Stomach (tissue), 9 donors: Measurements from ENCODE around the gene HMGCR. TPM values are rescaled to one million over a fixed set of nuclear protein-coding genes. Genes with fewer than 3 reads are reported as not detected.

ENCODE experiments used
- DNase-seq, 2 donors: peaks; one replicate each; pipeline versions ENCODE4 v3.0.0 to v3.0.0-alpha.2; 2013 to 2019
- H3K27ac ChIP-seq, 5 donors: fragments of 200-600 bp in 4 of 5; sonication (generic) in 4 of 5; one replicate each; pipeline ENCODE4 v1.5.1; 2013 to 2019; ENCODE audit warnings: mild to moderate bottlenecking in 1 of 5, moderate library complexity in 1 of 5
- H3K27me3 ChIP-seq, 3 donors: fragments of 200-600 bp; sonication (generic); one replicate each; pipeline ENCODE4 v1.5.1; 2017 to 2019; ENCODE audit warnings: mixed run types in 1 of 3
- H3K36me3 ChIP-seq, 4 donors: fragments of 200-600 bp; sonication (generic); 1 replicate in 3 of 4; 2 replicates in 1 of 4; pipeline ENCODE4 v1.5.1; 2016 to 2019
- H3K4me1 ChIP-seq, 4 donors: fragments of 200-600 bp; sonication (generic); one replicate each; pipeline ENCODE4 v1.5.1; 2016 to 2019
- H3K4me3 ChIP-seq, 4 donors: fragments of 200-600 bp; sonication (generic) in 3 of 4; one replicate each; pipeline ENCODE4 v1.5.1; 2016 to 2019; ENCODE audit warnings: mild to moderate bottlenecking in 1 of 4
- H3K9me3 ChIP-seq, 4 donors: fragments of 200-600 bp; sonication (generic); one replicate each; pipeline ENCODE4 v1.5.1; 2016 to 2019
- CTCF ChIP-seq, 7 experiments: fragments of 450-650 bp in 4 of 7; fragments of 200-600 bp in 3 of 7; sonication (generic) in 3 of 7; IDR thresholded peaks; one replicate each; pipeline ENCODE4 v1.5.1; 2016 to 2019; ENCODE audit warnings: antibody characterized with exemption in 7 of 7, control low read depth in 2 of 7, mild to moderate bottlenecking in 1 of 7
- EP300 ChIP-seq: sonication (generic); formaldehyde crosslinking; IDR thresholded peaks from one replicate; pipeline ENCODE4 v1.6.1; 2017; ENCODE audit warnings: antibody characterized with exemption
- POLR2A ChIP-seq, 4 donors: fragments of 450-650 bp; IDR thresholded peaks; one replicate each; pipeline ENCODE4 v1.6.1; 2016; ENCODE audit warnings: antibody characterized with exemption in 4 of 4, control low read depth in 2 of 4, mild to moderate bottlenecking in 1 of 4, moderate library complexity in 1 of 4
- POLR2AphosphoS5 ChIP-seq, 3 donors: sonication (generic); formaldehyde crosslinking; IDR thresholded peaks; one replicate each; pipeline ENCODE4 v1.6.1; 2016; ENCODE audit warnings: antibody characterized with exemption in 3 of 3
- WGBS, 5 donors: extraction: QIAGEN DNeasy Blood & Tissue Kit in 3 of 5; methylation state at CpG; one replicate each; pipeline versions ENCODE4 v1.1.5 to v1.1.7; 2013 to 2018; 5-methylcytosine and 5-hydroxymethylcytosine counted together
- intact Hi-C: fragments of 100-400 bp; cut with DNase I; formaldehyde crosslinking; loops from one replicate; pipeline ENCODE4 v1.15.1; 2023; ENCODE audit warnings: low total_unique reads
- polyA plus RNA-seq, 3 donors: library from polyadenylated mRNA; stranded (reverse); fragments of 200-250 nt; gene quantifications; one replicate each; pipeline ENCODE4 v1.2.3, GENCODE V29; 2013
- total RNA-seq, 5 donors: library from RNA; depleted of rRNA; stranded (reverse); fragments of >200 nt; gene quantifications; one replicate each; pipeline versions ENCODE4 v1.1.0 to v1.2.3, GENCODE V29; 2014 to 2016
- donor health status: healthy with polysubstance abuse.
- donor health status: Bipolar disorder and iron deficiency.
- donor health status: healthy.

Gene HMGCR
- total and polyA plus RNA-seq, 8 donors: 6.0 to 72.5 (median 25.4) TPM

DNA sequence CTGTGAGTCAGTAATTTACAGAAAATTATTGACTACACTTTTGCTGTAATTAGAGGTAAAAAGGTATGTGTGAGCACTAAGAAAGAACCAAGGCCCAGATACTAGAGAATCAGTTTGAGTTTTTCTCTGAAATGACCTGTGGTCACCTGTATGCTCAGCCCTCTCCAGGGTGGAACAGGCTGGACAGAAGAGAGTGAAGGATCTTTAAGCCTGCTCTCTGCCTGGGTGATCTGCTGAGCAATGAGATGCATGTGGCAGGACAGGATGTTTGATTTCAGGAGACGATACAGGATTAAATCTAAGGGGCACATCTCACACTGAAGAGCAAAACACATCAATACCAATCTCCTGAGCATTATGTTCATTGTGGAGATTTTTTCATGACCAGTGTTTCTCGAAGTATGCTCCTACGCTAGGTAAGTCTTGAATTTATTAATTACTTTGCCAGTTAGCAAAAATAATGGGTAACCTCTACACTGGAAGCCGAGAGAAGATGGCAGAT is 25.5 kb downstream of the HMGCR start:
- intact Hi-C loops: no loop called here
- TF ChIP-seq POLR2A (IDR thresholded peaks at IDR 0.05) (no peak), POLR2AphosphoS5 (IDR thresholded peaks at IDR 0.05) (no peak), EP300 (no peak), CTCF (IDR thresholded peaks at IDR 0.05) (no peak)
- H3K36me3 ChIP-seq: peaks cover 20 to 53% (median 40%) of the 10 kb centered on the region in 4 donors
- H3K27ac ChIP-seq: no peak overlapping the region
- WGBS, 5 donors: 85 to 91% (median 87%) methylated on average over 4 of the region's 4 CpGs
- no peaks in the 10 kb centered on the region for H3K9me3 ChIP-seq
- no peak for DNase-seq
- no peak overlapping the region for H3K4me3 ChIP-seq
- H3K4me1 ChIP-seq: peaks cover 0 to 42% (median 18%) of the 10 kb centered on the region in 4 donors
- no peaks in the 10 kb centered on the region for H3K27me3 ChIP-seq

DNA sequence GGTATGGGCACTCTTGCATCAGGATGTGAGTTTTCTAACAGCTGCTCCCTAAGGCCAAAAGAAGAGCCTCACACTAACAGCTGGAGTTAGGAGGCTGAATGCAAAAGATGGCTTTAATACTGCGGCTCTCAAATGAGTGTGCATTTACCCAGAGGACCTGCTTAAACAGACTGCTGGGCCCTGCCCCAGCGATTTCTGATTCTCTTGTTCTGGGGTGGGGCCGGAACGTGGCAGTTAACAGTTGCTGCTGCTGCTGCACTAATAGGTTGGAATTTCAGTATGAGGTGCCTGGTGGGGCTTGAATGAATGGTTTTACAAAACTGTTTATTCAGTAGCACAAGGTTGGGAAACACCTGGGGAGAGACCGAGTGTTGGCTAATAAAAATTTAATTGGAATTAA is 26.1 kb downstream of the HMGCR start:
- Histone ChIP-seq H3K4me1 (peaks cover 0 to 42% (median 18%) of the 10 kb centered on the region in 4 donors), H3K36me3 (peaks cover 20 to 47% (median 34%) of the 10 kb centered on the region in 4 donors)
- 36 to 48% (median 37%) methylated on average over 5 of the region's 5 CpGs for WGBS, 5 donors

DNA sequence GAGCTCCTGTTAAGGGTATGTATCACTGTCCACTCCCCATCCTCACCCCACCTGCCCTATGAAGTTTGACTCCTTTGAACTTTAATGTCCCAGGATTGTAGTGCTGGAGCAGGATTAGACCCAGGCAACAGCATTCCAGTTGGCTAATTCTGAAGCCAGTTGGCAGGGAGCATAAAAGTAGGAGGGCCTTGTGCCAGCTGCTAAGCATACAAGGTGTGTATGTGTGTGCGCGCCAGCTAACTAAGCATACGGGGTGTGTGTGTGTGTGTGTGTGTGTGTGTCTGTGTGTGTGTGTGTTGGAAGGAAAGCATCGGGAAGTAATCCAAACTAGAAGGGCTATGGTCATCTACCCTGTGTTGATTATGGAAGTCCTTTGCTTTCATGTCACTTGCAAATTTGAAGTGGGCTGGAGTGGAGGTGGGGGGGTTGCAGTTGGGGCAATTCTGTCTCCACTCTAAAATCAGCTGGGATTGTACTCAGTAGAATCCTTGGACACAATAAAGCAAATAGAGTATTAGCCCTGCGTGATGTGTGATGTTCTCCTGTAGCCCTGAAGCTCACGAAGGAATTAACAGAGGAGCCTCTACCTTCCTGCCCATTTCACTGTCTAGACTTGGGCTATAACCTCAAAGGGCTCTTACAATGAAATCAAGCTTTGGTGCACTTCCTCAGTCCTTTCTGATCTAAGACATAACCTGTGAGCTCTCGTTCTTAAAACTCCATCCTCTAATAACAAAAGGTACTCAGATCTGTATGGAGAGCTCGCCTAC is 26.9 kb downstream of the HMGCR start:
- Histone ChIP-seq H3K4me1 (peaks cover 0 to 42% (median 18%) of the 10 kb centered on the region in 4 donors), H3K36me3 (peaks cover 14 to 39% (median 26%) of the 10 kb centered on the region in 4 donors), H3K4me3 (no peak overlapping the region), H3K27ac (no peak overlapping the region), H3K9me3 (no peaks in the 10 kb centered on the region), H3K27me3 (no peaks in the 10 kb centered on the region)
- 40 to 52% (median 48%) methylated on average over 8 of the region's 8 CpGs for WGBS, 5 donors
- TF ChIP-seq EP300 (no peak), POLR2AphosphoS5 (IDR thresholded peaks at IDR 0.05) (peak in 1 of 3 donors; percentile 36)
- intact Hi-C loops: no loop called here
- DNase-seq: peak; percentile 67 to 84

More for the DNA sequence above, 26.1 kb downstream of the HMGCR start:
- Histone ChIP-seq H3K4me3 (no peak overlapping the region), H3K9me3 (no peaks in the 10 kb centered on the region), H3K27me3 (no peaks in the 10 kb centered on the region), H3K27ac (no peak overlapping the region)
- TF ChIP-seq CTCF (IDR thresholded peaks at IDR 0.05) (no peak), POLR2A (IDR thresholded peaks at IDR 0.05) (no peak), EP300 (no peak), POLR2AphosphoS5 (IDR thresholded peaks at IDR 0.05) (no peak)
- intact Hi-C loops: no loop called here
- DNase-seq: peak in 1 of 2 donors; percentile 21

DNA sequence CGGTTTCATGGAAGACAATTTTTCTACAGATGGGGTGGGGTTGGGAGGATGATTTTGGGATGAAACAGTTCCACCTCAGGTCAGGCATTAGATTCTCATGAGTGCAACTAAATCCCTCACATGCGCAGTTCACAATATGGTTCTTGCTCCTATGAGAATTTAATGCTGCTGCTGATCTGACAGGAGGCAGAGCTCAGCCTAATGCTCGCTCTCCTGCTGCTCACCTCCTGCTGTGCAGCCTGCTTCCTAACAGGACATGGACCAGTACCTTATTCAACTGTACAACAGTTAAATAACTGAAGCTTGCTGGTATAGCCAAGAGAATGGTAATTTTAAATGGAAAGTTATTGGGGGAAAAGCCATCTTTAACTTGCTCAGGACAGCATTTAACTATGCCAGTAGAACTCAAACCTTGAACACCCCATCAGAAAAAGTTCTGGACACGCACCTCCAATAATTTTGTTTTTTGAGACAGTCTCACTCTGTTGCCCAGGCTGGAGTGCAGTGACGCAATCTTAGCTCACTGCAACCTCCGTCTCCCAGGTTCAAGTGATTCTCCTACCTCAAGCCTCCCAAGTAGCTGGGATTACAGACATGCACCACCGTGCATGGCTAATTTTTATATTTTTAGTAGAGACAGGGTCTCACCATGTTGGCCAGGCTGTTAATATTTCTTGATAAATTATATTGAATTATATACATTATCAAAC is 27.7 kb downstream of the HMGCR start:
- intact Hi-C loops: no loop called here
- H3K4me1 ChIP-seq: peaks cover 0 to 42% (median 18%) of the 10 kb centered on the region in 4 donors
- H3K27ac ChIP-seq: no peak overlapping the region
- no peaks in the 10 kb centered on the region for H3K27me3 ChIP-seq
- TF ChIP-seq EP300: no peak
- no peak for TF ChIP-seq POLR2A (IDR thresholded peaks at IDR 0.05)
- no peak for TF ChIP-seq CTCF (IDR thresholded peaks at IDR 0.05)
- TF ChIP-seq POLR2AphosphoS5 (IDR thresholded peaks at IDR 0.05): no peak
- no peaks in the 10 kb centered on the region for H3K9me3 ChIP-seq
- 88 to 93% (median 90%) methylated on average over 7 of the region's 7 CpGs for WGBS, 5 donors
- peaks cover 7 to 31% (median 18%) of the 10 kb centered on the region in 4 donors for H3K36me3 ChIP-seq
- no peak for DNase-seq
- no peak overlapping the region for H3K4me3 ChIP-seq
